ENCODE data around the gene ADIPOR2. TPM values are rescaled to one million over a fixed set of nuclear protein-coding genes. Genes with fewer than 3 reads are reported as not detected.

Gene ADIPOR2
- total and polyA plus RNA-seq, 8 donors = 2.9 to 185 (median 26.9) TPM

DNA sequence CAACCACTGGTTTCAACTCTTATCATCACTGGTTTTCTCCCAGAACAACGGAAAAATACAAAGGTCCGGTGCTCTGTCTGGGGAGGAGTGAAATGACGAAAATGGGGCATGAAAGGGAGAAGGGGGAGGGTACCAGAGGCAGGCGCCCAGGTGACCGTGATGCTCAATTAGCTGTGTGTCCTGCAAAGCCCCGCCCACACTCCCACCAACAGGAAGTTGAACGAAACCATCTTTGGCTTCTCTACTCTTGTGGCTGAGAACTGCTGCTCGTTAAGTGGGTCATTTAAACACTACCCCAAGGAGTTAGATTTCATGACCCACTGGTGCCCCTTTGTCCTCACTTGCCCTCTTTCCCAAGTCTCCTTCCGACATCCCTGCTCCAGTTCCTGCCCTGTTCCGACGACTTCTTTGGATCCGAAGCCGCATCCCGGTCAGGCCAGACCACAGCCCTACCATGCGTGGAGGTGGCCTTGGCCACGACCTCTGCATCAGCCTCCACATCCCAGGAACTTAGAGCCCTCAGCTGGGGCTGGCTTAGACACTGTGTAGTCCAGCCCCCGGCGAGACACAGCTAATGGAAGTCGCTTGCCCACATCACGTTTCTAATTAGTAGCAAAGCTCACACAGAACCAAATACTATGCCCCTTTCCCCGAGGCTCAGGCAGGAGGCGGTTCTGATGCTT lies 118.1 kb downstream of the ADIPOR2 start:
- 86 to 90% (median 89%) methylated on average over 22 of the region's 22 CpGs for WGBS, 5 donors

DNA sequence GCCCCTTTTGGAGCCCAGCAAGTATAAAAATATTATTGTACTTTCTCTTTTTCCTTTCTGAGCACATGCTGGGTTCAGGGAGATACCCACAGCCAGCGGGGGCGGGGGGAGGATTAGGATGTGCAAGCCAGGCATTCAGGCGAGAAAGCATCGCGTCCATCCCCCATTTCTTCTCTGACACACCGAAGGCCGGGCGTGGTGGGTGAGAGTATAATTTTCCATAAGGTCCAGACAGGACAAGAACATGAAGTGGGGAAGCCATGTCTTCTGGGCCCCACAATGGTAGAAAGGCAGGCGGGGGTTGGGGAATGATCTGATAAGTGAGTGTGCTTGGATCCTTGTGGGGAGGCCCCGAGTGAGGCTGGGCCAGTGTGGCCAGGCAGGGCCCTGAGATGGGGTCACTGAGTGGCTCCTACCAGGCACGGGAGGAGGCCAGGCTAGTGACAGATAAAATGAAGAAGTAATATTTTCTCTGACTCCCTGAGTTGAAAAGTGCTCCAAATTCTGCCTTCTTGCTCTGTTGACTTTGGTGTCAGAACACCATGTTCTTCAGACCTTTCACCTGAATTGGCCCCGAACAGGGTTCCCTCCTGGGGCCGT lies 118.8 kb downstream of the ADIPOR2 start:
- WGBS, 5 donors = 81 to 88% (median 85%) methylated on average over 13 of the region's 13 CpGs
- no peaks in the 10 kb centered on the region for H3K36me3 ChIP-seq
- TF ChIP-seq EP300 (IDR thresholded peaks at IDR 0.05) (no peak), POLR2A (IDR thresholded peaks at IDR 0.05) (no peak), POLR2AphosphoS5 (IDR thresholded peaks at IDR 0.05) (no peak)
- TF ChIP-seq, protein P1, sequence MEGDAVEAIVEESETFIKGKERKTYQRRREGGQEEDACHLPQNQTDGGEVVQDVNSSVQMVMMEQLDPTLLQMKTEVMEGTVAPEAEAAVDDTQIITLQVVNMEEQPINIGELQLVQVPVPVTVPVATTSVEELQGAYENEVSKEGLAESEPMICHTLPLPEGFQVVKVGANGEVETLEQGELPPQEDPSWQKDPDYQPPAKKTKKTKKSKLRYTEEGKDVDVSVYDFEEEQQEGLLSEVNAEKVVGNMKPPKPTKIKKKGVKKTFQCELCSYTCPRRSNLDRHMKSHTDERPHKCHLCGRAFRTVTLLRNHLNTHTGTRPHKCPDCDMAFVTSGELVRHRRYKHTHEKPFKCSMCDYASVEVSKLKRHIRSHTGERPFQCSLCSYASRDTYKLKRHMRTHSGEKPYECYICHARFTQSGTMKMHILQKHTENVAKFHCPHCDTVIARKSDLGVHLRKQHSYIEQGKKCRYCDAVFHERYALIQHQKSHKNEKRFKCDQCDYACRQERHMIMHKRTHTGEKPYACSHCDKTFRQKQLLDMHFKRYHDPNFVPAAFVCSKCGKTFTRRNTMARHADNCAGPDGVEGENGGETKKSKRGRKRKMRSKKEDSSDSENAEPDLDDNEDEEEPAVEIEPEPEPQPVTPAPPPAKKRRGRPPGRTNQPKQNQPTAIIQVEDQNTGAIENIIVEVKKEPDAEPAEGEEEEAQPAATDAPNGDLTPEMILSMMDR (IDR thresholded peaks at IDR 0.05) = no peak
- no peak for DNase-seq
- intact Hi-C loops (cut with DNase I; ENCODE audit: low total_unique reads) = no loop called here
- H3K9me3 ChIP-seq = no peaks in the 10 kb centered on the region
- no peak overlapping the region for H3K27ac ChIP-seq
- no peaks in the 10 kb centered on the region for H3K27me3 ChIP-seq
- H3K4me3 ChIP-seq = no peak overlapping the region
- H3K4me1 ChIP-seq = peaks cover 0 to 21% (median 3%) of the 10 kb centered on the region in 4 donors

More for the DNA sequence above, 118.1 kb downstream of the ADIPOR2 start:
- peaks cover 0 to 21% (median 3%) of the 10 kb centered on the region in 4 donors for H3K4me1 ChIP-seq
- no peaks in the 10 kb centered on the region for H3K9me3 ChIP-seq
- H3K4me3 ChIP-seq = no peak overlapping the region
- no peak overlapping the region for H3K27ac ChIP-seq
- TF ChIP-seq POLR2A (IDR thresholded peaks at IDR 0.05) = no peak
- no peaks in the 10 kb centered on the region for H3K36me3 ChIP-seq
- no peak for DNase-seq
- H3K27me3 ChIP-seq = no peaks in the 10 kb centered on the region
- intact Hi-C loops (cut with DNase I; ENCODE audit: low total_unique reads) = no loop called here

DNA sequence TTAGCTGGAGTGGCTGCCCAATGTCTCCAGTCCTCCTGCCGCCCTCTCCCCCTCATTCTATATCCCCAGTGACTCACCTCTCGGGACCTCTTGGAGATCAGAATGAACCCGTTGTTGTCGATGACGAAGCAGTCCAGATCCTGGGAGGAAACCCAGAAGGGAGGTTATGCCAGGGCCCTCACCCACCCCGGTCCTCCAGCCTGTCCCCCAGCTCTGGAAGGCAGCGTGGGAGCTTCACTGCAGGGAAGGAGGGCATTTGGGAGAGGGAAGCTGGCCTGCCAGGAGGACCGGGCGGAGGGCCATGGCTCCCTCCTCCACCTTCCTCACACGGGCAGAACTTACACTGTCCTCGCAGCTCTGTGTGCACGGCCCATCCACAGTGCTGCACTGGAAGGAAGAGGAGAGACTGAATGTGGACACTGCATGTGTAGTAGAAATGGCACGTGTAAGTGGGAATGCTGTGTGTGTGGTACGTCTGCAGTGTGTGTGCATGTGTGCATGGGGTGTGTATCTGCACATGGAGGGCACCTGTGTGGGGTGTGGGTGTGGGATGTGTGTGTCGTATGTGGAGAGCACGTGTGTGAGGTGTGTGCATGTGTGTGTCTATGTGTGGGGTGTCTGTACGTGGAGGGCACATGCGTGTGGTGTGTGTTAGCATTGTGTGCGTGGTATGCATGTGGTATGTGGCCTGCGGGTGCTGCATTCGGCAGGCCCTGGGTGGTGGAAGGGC lies 119.5 kb downstream of the ADIPOR2 start:
- intact Hi-C loops (cut with DNase I; ENCODE audit: low total_unique reads) = no loop called here
- H3K27me3 ChIP-seq = no peaks in the 10 kb centered on the region
- no peak overlapping the region for H3K4me3 ChIP-seq
- no peak for TF ChIP-seq EP300 (IDR thresholded peaks at IDR 0.05)
- no peak for TF ChIP-seq POLR2AphosphoS5 (IDR thresholded peaks at IDR 0.05)
- TF ChIP-seq, protein P1 (IDR thresholded peaks at IDR 0.05) = no peak
- no peak for TF ChIP-seq POLR2A (IDR thresholded peaks at IDR 0.05)
- 88 to 91% (median 90%) methylated on average over 21 of the region's 21 CpGs for WGBS, 5 donors
- H3K4me1 ChIP-seq = peaks cover 0 to 21% (median 3%) of the 10 kb centered on the region in 4 donors
- H3K27ac ChIP-seq = no peak overlapping the region
- no peaks in the 10 kb centered on the region for H3K36me3 ChIP-seq
- no peaks in the 10 kb centered on the region for H3K9me3 ChIP-seq
- DNase-seq = no peak

DNA sequence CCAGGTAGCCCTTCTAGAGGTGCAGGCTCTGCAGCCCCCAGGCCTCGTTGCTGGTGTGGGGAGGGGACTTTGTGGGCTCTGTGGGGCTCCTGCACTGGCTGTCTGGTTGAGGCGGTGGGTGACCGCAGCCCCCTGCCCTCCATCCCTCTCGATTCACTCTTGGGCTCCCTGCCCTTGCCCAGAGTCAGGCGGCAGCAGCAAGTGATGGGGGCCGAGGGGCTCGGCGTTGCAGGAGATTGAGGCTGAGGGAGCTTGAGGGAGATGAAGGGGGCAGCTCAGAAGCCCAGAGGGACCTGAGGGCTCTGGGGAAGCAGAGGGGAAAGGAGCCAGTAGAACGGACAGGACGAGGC lies 120.0 kb downstream of the ADIPOR2 start:
- DNase-seq = no peak
- Histone ChIP-seq H3K4me3 (no peak overlapping the region), H3K9me3 (no peaks in the 10 kb centered on the region), H3K27me3 (peaks cover 0 to 1% (median 0%) of the 10 kb centered on the region in 3 donors), H3K36me3 (no peaks in the 10 kb centered on the region), H3K27ac (peak overlapping the region in 1 of 5 donors; percentile 71), H3K4me1 (peaks cover 0 to 19% (median 3%) of the 10 kb centered on the region in 4 donors)
- TF ChIP-seq POLR2A (IDR thresholded peaks at IDR 0.05) (no peak), POLR2AphosphoS5 (IDR thresholded peaks at IDR 0.05) (no peak), EP300 (IDR thresholded peaks at IDR 0.05) (no peak)
- TF ChIP-seq, protein P1 (IDR thresholded peaks at IDR 0.05) = no peak
- 71 to 89% (median 85%) methylated on average over 7 to 10 of the region's 10 CpGs for WGBS, 5 donors
- intact Hi-C loops (cut with DNase I; ENCODE audit: low total_unique reads) = no loop called here

All from stomach (tissue), 9 donors.